ENCODE results near the gene LAGE3.

The LAGE3 gene

GRCh38 chrX:154440623-154441357, 38.3 kb downstream of the LAGE3 start:
- no peak overlapping the region for H3K4ac ChIP-seq (ENCODE audit: low read length)
- peaks cover 7 to 10% of the 10 kb centered on the region in 2 donors for H3K4me1 ChIP-seq (ENCODE audit: control insufficient read depth in 2 of 2, insufficient read depth in 1 of 2, low read depth in 1 of 2, low read length in 2 of 2)
- H2BK12ac ChIP-seq (ENCODE audit: low read length), result no peak overlapping the region
- H4K8ac ChIP-seq (ENCODE audit: low read depth, low read length), result no peak overlapping the region
- peaks cover 13% of the 10 kb centered on the region for H3K79me1 ChIP-seq (ENCODE audit: low read depth, low read length)
- peaks cover 23 to 54% of the 10 kb centered on the region in 2 donors for H3K36me3 ChIP-seq (replicated peaks in 1 of 2; ENCODE audit: control insufficient read depth in 2 of 2, insufficient read depth in 2 of 2, low read length in 2 of 2)
- no peak overlapping the region for H2AFZ ChIP-seq (ENCODE audit: low read length)
- no peak overlapping the region for H3K4me2 ChIP-seq (ENCODE audit: insufficient read depth, low read length, poor library complexity, severe bottlenecking)
- no CpG with 5 or more reads among the region's 17 CpGs for WGBS, 2 donors (ENCODE audit: extremely low coverage in 2 of 2, insufficient read length in 2 of 2, insufficient replicate concordance in 1 of 2)
- no peaks in the 10 kb centered on the region for H3K27me3 ChIP-seq (ENCODE audit: control insufficient read depth in 3 of 3, insufficient read depth in 3 of 3, low read depth in 1 of 3, low read length in 3 of 3)
- H4K91ac ChIP-seq (ENCODE audit: low read depth, low read length, poor library complexity), result no peak overlapping the region
- H2AK5ac ChIP-seq (ENCODE audit: low read depth, low read length), result no peak overlapping the region
- no peak overlapping the region for H3K4me3 ChIP-seq (ENCODE audit: low read length in 2 of 2)
- no peak overlapping the region for H3K23ac ChIP-seq (ENCODE audit: low read depth, low read length, poor library complexity)
- no peak overlapping the region for H2BK120ac ChIP-seq (ENCODE audit: low read depth, low read length)
- no peak overlapping the region for H3K14ac ChIP-seq (ENCODE audit: low read length)
- no peak overlapping the region for H2BK5ac ChIP-seq (ENCODE audit: low read length)
- H3K9ac ChIP-seq (ENCODE audit: low read depth, low read length, poor library complexity), result no peak overlapping the region
- no peak overlapping the region for H3K27ac ChIP-seq (replicated peaks; ENCODE audit: low read length)
- DNase-seq (ENCODE audit: low spot score), result no peak
- no peak overlapping the region for H2BK15ac ChIP-seq (ENCODE audit: low read length)
- no peak overlapping the region for H3K18ac ChIP-seq (ENCODE audit: low read length)
- H3K9me3 ChIP-seq (replicated peaks in 1 of 2; ENCODE audit: control insufficient read depth in 2 of 2, insufficient read depth in 1 of 2, low read depth in 1 of 2, low read length in 2 of 2), result no peaks in the 10 kb centered on the region

DNA sequence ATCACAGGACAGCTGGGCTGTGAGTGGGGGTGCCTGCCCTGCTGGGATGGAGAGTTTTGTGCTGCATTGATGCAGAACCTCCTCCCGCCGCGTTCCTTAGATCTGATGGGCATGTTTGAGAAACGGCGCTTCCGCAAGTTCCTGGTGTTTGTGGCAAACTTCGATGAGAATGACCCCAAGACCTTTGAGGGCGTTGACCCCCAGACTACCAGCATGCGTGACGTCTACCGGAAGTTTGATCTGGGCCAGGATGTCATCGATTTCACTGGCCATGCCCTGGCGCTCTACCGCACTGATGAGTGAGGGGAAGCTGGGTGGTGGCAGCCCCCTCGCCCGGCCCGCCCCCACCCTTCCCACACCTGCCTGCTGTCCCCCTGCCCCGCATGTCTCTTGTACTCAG, 39.2 kb downstream of the LAGE3 start:
- Histone ChIP-seq H3K79me1 (ENCODE audit: low read depth, low read length) (peaks cover 13% of the 10 kb centered on the region), H4K8ac (ENCODE audit: low read depth, low read length) (no peak overlapping the region), H3K9me3 (replicated peaks in 1 of 2; ENCODE audit: control insufficient read depth in 2 of 2, insufficient read depth in 1 of 2, low read depth in 1 of 2, low read length in 2 of 2) (no peaks in the 10 kb centered on the region), H3K27ac (replicated peaks; ENCODE audit: low read length) (no peak overlapping the region), H3K36me3 (replicated peaks in 1 of 2; ENCODE audit: control insufficient read depth in 2 of 2, insufficient read depth in 2 of 2, low read length in 2 of 2) (peaks cover 23 to 63% of the 10 kb centered on the region in 2 donors), H2AK5ac (ENCODE audit: low read depth, low read length) (no peak overlapping the region), H2BK120ac (ENCODE audit: low read depth, low read length) (no peak overlapping the region), H4K91ac (ENCODE audit: low read depth, low read length, poor library complexity) (no peak overlapping the region), H3K14ac (ENCODE audit: low read length) (no peak overlapping the region), H3K27me3 (ENCODE audit: control insufficient read depth in 3 of 3, insufficient read depth in 3 of 3, low read depth in 1 of 3, low read length in 3 of 3) (no peaks in the 10 kb centered on the region), H2BK15ac (ENCODE audit: low read length) (no peak overlapping the region), H3K4me3 (ENCODE audit: low read length in 2 of 2) (no peak overlapping the region), H3K4ac (ENCODE audit: low read length) (no peak overlapping the region), H3K9ac (ENCODE audit: low read depth, low read length, poor library complexity) (no peak overlapping the region), H3K23ac (ENCODE audit: low read depth, low read length, poor library complexity) (no peak overlapping the region), H2AFZ (ENCODE audit: low read length) (no peak overlapping the region), H2BK12ac (ENCODE audit: low read length) (no peak overlapping the region), H3K4me1 (ENCODE audit: control insufficient read depth in 2 of 2, insufficient read depth in 1 of 2, low read depth in 1 of 2, low read length in 2 of 2) (peaks cover 7 to 10% of the 10 kb centered on the region in 2 donors), H2BK5ac (ENCODE audit: low read length) (no peak overlapping the region), H3K18ac (ENCODE audit: low read length) (no peak overlapping the region), H3K4me2 (ENCODE audit: insufficient read depth, low read length, poor library complexity, severe bottlenecking) (no peak overlapping the region)
- DNase-seq (ENCODE audit: low spot score), result no peak
- WGBS, 2 donors (ENCODE audit: extremely low coverage in 2 of 2, insufficient read length in 2 of 2, insufficient replicate concordance in 1 of 2), result no CpG with 5 or more reads among the region's 18 CpGs

DNA sequence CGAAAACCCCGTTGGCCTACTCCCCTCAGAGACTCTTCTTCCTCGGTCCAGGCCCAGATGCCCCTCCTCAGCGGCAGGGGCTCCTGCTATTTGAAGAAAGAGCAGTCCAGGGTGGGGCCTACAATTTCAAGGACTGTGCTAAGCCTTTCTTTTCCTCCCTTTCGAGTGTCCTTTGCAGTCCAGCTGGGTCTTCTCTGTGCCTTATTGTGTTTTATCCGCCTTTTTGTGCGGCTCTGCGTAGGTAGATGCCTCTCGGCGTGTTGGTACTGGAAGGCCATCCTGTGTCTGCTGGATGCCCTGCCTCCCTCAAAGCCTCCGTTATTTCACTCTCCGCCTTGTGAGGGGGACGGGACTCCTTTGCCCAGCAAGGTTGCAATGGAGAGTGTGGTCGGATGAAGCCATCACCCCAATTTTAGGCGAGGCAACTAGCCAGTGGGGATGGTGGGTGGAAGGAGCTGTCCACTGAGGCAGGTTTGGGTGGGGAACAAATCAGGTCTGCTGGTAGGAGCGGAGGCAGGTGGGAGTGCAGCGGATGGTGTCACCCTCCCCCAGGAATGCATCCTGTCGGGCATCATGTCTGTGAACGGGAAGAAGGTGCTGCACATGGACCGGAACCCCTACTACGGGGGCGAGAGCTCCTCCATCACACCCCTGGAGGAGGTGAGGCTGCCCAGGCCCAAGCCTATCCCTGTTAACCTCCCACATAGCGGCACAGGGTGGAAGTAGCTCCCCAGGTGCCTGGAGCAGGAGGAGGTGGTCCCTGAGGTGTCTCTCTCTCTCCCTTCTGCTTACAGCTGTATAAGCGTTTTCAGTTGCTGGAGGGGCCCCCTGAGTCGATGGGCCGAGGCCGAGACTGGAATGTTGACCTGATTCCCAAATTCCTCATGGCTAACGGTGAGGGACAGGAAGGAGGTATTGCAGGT, 40.8 kb downstream of the LAGE3 start:
- Histone ChIP-seq H3K79me1 (ENCODE audit: low read depth, low read length) (peaks cover 10% of the 10 kb centered on the region), H2BK5ac (ENCODE audit: low read length) (peak overlapping the region; percentile 53), H3K36me3 (replicated peaks in 1 of 2; ENCODE audit: control insufficient read depth in 2 of 2, insufficient read depth in 2 of 2, low read length in 2 of 2) (peaks cover 30 to 79% of the 10 kb centered on the region in 2 donors), H2BK120ac (ENCODE audit: low read depth, low read length) (no peak overlapping the region), H4K91ac (ENCODE audit: low read depth, low read length, poor library complexity) (no peak overlapping the region), H3K4me1 (ENCODE audit: control insufficient read depth in 2 of 2, insufficient read depth in 1 of 2, low read depth in 1 of 2, low read length in 2 of 2) (peaks cover 7% of the 10 kb centered on the region in 2 donors), H3K9ac (ENCODE audit: low read depth, low read length, poor library complexity) (peak overlapping the region; percentile 81), H3K27ac (replicated peaks; ENCODE audit: low read length) (no peak overlapping the region), H3K18ac (ENCODE audit: low read length) (no peak overlapping the region), H2AK5ac (ENCODE audit: low read depth, low read length) (no peak overlapping the region), H3K14ac (ENCODE audit: low read length) (no peak overlapping the region), H4K8ac (ENCODE audit: low read depth, low read length) (no peak overlapping the region), H3K4ac (ENCODE audit: low read length) (no peak overlapping the region), H2BK12ac (ENCODE audit: low read length) (no peak overlapping the region), H3K4me2 (ENCODE audit: insufficient read depth, low read length, poor library complexity, severe bottlenecking) (peak overlapping the region; percentile 60), H3K27me3 (ENCODE audit: control insufficient read depth in 3 of 3, insufficient read depth in 3 of 3, low read depth in 1 of 3, low read length in 3 of 3) (no peaks in the 10 kb centered on the region), H3K9me3 (replicated peaks in 1 of 2; ENCODE audit: control insufficient read depth in 2 of 2, insufficient read depth in 1 of 2, low read depth in 1 of 2, low read length in 2 of 2) (no peaks in the 10 kb centered on the region), H2AFZ (ENCODE audit: low read length) (no peak overlapping the region), H2BK15ac (ENCODE audit: low read length) (no peak overlapping the region), H3K4me3 (ENCODE audit: low read length in 2 of 2) (peak overlapping the region; percentile 91 to 98), H3K23ac (ENCODE audit: low read depth, low read length, poor library complexity) (no peak overlapping the region)
- DNase-seq (ENCODE audit: low spot score), result no peak
- WGBS, 2 donors (ENCODE audit: extremely low coverage in 2 of 2, insufficient read length in 2 of 2, insufficient replicate concordance in 1 of 2), result no CpG with 5 or more reads among the region's 28 CpGs
